NCI-H82 treated with DMSO at 0.1 percent for 48 hours (cell line): ENCODE results near the gene ZBTB7C.

Experiments used
- DNase-seq: peaks from one replicate; lab custom pipeline; 2025; ENCODE audit not compliant: unreplicated experiment; lab: John Stamatoyannopoulos, UW

ZBTB7C gene

GRCh38 chr18:47983055-47983454, 426.1 kb downstream of the ZBTB7C start:
- no peak for DNase-seq

GRCh38 chr18:47981830-47982229, 427.4 kb downstream of the ZBTB7C start:
- DNase-seq: no peak

GRCh38 chr18:47981320-47981719, 427.9 kb downstream of the ZBTB7C start:
- DNase-seq: no peak

- DNase-seq: peak; percentile 63
Observed at GRCh38 chr18:47979611-47980200, 429.5 kb downstream of the ZBTB7C start.

GRCh38 chr18:47978603-47979002, 430.6 kb downstream of the ZBTB7C start:
- DNase-seq: peak; percentile 66

- no peak for DNase-seq
Observed at GRCh38 chr18:47978141-47978540, 431.0 kb downstream of the ZBTB7C start.
